ENCODE measurements around the gene LIN52. TPM values are rescaled to one million over a fixed set of nuclear protein-coding genes. Genes with fewer than 3 reads are reported as not detected.

LIN52 gene
- total RNA-seq, 1 donor from 2014 or later, result 5.9 TPM

DNA sequence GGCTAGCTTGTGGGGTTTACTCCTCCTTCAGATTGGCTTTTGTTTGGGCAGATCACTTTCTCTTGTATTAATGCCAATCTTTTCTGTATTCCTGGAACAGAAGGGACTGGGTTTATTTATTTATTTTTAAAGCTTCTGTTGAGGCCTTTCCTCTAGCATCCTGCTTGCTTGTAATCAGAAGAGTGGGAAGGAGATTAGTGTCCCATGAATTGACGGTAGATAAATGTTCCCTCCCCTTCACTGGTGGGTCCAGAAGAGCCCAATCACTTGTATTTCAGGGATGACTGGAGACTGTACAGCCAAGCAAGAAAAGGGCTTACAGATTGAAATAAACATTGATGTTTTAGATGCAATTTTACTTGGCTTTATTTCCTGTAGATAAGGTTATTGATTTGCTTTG lies 71.0 kb downstream of the LIN52 start:
- no peaks in the 10 kb centered on the region for H3K4me1 ChIP-seq
- intact Hi-C loops (cut with DNase I), result no loop called here
- H3K27ac ChIP-seq, result no peak overlapping the region
- H3K9me3 ChIP-seq, result no peaks in the 10 kb centered on the region
- no peak overlapping the region for H3K4me3 ChIP-seq
- DNase-seq (ENCODE audit: extremely low spot score in 2 of 2), result no peak
- TF ChIP-seq POLR2AphosphoS5 (IDR thresholded peaks at IDR 0.05; ENCODE audit: insufficient read depth in 1 of 2, low read depth in 1 of 2), result no peak
- TF ChIP-seq, protein P1, sequence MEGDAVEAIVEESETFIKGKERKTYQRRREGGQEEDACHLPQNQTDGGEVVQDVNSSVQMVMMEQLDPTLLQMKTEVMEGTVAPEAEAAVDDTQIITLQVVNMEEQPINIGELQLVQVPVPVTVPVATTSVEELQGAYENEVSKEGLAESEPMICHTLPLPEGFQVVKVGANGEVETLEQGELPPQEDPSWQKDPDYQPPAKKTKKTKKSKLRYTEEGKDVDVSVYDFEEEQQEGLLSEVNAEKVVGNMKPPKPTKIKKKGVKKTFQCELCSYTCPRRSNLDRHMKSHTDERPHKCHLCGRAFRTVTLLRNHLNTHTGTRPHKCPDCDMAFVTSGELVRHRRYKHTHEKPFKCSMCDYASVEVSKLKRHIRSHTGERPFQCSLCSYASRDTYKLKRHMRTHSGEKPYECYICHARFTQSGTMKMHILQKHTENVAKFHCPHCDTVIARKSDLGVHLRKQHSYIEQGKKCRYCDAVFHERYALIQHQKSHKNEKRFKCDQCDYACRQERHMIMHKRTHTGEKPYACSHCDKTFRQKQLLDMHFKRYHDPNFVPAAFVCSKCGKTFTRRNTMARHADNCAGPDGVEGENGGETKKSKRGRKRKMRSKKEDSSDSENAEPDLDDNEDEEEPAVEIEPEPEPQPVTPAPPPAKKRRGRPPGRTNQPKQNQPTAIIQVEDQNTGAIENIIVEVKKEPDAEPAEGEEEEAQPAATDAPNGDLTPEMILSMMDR (IDR thresholded peaks at IDR 0.05), result no peak
- no peak for TF ChIP-seq POLR2A (IDR thresholded peaks at IDR 0.05)
- no peaks in the 10 kb centered on the region for H3K27me3 ChIP-seq
- no peaks in the 10 kb centered on the region for H3K36me3 ChIP-seq

GRCh38 chr14:74160763-74161162 lies 76.0 kb downstream of the LIN52 start:
- no peaks in the 10 kb centered on the region for H3K9me3 ChIP-seq
- DNase-seq (ENCODE audit: extremely low spot score in 2 of 2), result no peak
- no peak overlapping the region for H3K27ac ChIP-seq
- H3K27me3 ChIP-seq, result no peaks in the 10 kb centered on the region
- TF ChIP-seq, protein P1 (IDR thresholded peaks at IDR 0.05), result no peak
- TF ChIP-seq POLR2AphosphoS5 (IDR thresholded peaks at IDR 0.05; ENCODE audit: insufficient read depth in 1 of 2, low read depth in 1 of 2) (no peak), POLR2A (IDR thresholded peaks at IDR 0.05) (no peak)
- H3K4me1 ChIP-seq, result no peaks in the 10 kb centered on the region
- H3K36me3 ChIP-seq, result no peaks in the 10 kb centered on the region
- H3K4me3 ChIP-seq, result no peak overlapping the region
- intact Hi-C loops (cut with DNase I), result no loop called here

DNA sequence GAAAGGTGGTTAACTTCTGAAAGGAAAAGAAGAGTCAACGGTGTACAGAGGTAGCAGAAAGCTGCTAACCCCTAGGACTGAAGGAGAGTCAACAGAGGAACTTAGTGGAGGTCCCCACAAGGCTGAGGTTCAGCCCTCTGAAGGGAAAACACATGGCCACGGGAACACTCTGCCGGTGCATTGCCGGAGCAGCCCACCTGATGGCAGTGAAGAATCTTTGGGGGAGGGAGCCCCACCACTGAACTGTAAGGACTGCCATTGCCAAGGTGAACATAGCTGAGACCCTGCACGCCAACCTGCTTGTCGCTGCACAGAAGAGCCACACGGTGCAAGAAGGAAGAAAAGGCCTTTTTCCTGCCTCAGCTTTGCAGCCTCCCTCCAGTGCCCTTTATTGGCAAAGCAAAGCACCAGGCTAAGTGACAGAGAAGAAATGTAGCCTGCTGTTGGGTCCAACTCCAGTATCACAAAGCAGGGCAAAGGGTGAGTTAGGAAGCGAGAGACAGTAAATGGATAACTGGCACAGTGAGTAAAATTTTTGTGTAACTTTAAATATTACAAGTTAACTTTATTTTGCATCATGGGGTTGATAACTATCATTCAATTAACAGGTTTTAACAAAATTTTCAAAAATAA lies 76.9 kb downstream of the LIN52 start:
- Histone ChIP-seq H3K27ac (no peak overlapping the region), H3K36me3 (no peaks in the 10 kb centered on the region), H3K4me1 (no peaks in the 10 kb centered on the region), H3K4me3 (no peak overlapping the region), H3K27me3 (no peaks in the 10 kb centered on the region), H3K9me3 (no peaks in the 10 kb centered on the region)
- no peak for DNase-seq (ENCODE audit: extremely low spot score in 2 of 2)
- intact Hi-C loops (cut with DNase I), result no loop called here
- TF ChIP-seq, protein P1 (IDR thresholded peaks at IDR 0.05), result no peak
- TF ChIP-seq POLR2A (IDR thresholded peaks at IDR 0.05) (no peak), POLR2AphosphoS5 (IDR thresholded peaks at IDR 0.05; ENCODE audit: insufficient read depth in 1 of 2, low read depth in 1 of 2) (no peak)

DNA sequence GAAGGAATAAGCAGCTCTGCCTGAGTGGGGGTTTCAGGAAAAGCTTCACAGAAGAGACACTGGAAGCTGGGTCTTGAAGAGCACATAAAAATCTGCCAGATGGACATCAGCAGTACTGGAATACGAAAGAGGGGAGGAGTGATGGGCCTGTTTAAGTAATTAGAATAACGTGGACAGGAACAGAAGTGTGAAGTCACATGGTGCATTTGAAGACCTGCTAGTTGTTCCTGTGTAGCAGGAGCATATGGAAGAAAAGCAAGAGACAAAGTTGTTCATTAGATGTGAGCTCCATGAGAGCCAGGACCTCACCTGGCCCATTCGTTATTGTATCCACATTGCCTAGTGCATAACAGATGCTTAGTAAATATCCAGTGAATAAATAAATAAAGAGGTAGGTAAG lies 85.2 kb downstream of the LIN52 start:
- Histone ChIP-seq H3K4me1 (no peaks in the 10 kb centered on the region), H3K9me3 (no peaks in the 10 kb centered on the region), H3K27ac (no peak overlapping the region), H3K4me3 (no peak overlapping the region), H3K27me3 (no peaks in the 10 kb centered on the region), H3K36me3 (no peaks in the 10 kb centered on the region)
- no peak for TF ChIP-seq POLR2A (IDR thresholded peaks at IDR 0.05)
- TF ChIP-seq POLR2AphosphoS5 (IDR thresholded peaks at IDR 0.05; ENCODE audit: insufficient read depth in 1 of 2, low read depth in 1 of 2), result no peak
- TF ChIP-seq, protein P1 (IDR thresholded peaks at IDR 0.05), result no peak
- intact Hi-C loops (cut with DNase I), result no loop called here
- no peak for DNase-seq (ENCODE audit: extremely low spot score in 2 of 2)

DNA sequence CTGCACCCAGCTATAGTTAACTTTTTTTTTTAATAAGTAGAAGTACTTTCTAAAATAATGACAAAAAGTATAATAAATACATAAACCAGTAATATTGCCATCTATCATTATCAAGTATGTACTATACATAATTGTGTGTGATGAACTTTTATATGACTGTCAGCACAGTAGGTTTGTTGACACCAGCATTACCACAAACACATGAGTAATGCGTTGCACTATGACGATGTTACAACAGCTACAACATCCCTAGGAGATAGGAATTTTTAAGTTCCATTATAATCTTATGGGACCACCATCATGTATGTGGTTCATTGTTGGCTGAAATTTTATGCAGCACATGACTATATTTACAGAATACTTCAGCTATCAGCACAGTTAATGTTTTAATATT lies 91.6 kb downstream of the LIN52 start:
- Histone ChIP-seq H3K27ac (no peak overlapping the region), H3K9me3 (no peaks in the 10 kb centered on the region), H3K4me1 (no peaks in the 10 kb centered on the region), H3K36me3 (no peaks in the 10 kb centered on the region), H3K4me3 (no peak overlapping the region), H3K27me3 (no peaks in the 10 kb centered on the region)
- TF ChIP-seq, protein P1 (IDR thresholded peaks at IDR 0.05), result no peak
- TF ChIP-seq POLR2AphosphoS5 (IDR thresholded peaks at IDR 0.05; ENCODE audit: insufficient read depth in 1 of 2, low read depth in 1 of 2) (no peak), POLR2A (IDR thresholded peaks at IDR 0.05) (no peak)
- intact Hi-C loops (cut with DNase I), result no loop called here
- DNase-seq (ENCODE audit: extremely low spot score in 2 of 2), result no peak
